GM23338 (cell line): ENCODE results near the gene PXDN. TPM values are rescaled to one million over a fixed set of nuclear protein-coding genes. Genes with fewer than 3 reads are reported as not detected.

Experiments used
- ATAC-seq: fragments of 200-7000 bp; cut with Tn5 transposase; 3 replicates; pipeline ENCODE4 v1.9.1; 2020
- DNase-seq: peaks from one replicate; pipeline ENCODE4 v3.0.0-alpha.2; 2015; ENCODE audit warnings: low spot score
- H2AFZ ChIP-seq: fragments of 200-600 bp; sonication (generic); 2 replicates; pipeline ENCODE4 v1.8.0; 2016; ENCODE audit warnings: antibody characterized with exemption, mild to moderate bottlenecking, moderate library complexity
- H3F3A ChIP-seq: fragments of 200-600 bp; sonication (generic); replicated peaks from 2 replicates; pipeline ENCODE4 v1.8.0; 2017; ENCODE audit warnings: antibody characterized with exemption, mixed run types, low read depth
- H3K27ac ChIP-seq: fragments of 200-600 bp; sonication (generic); 2 replicates; pipeline ENCODE4 v1.6.1; 2016; ENCODE audit warnings: low read depth
- H3K27me3 ChIP-seq: fragments of 200-600 bp; sonication (generic); 2 replicates; pipeline ENCODE4 v1.8.0; 2016; ENCODE audit warnings: mild to moderate bottlenecking, mixed run types, moderate library complexity; ENCODE audit not compliant: insufficient read depth
- H3K36me3 ChIP-seq: fragments of 200-600 bp; sonication (generic); 2 replicates; pipeline ENCODE4 v1.8.0; 2016; ENCODE audit warnings: mild to moderate bottlenecking; ENCODE audit not compliant: insufficient read depth
- H3K4me1 ChIP-seq: fragments of 200-600 bp; sonication (generic); 2 replicates; pipeline ENCODE4 v1.8.0; 2016; ENCODE audit warnings: mild to moderate bottlenecking, moderate library complexity; ENCODE audit not compliant: insufficient read depth
- H3K4me2 ChIP-seq: fragments of 200-600 bp; sonication (generic); 2 replicates; pipeline ENCODE4 v1.7.1; 2017; ENCODE audit warnings: mixed run types
- H3K4me3 ChIP-seq: fragments of 200-600 bp; sonication (generic); 2 replicates; pipeline ENCODE4 v1.6.1; 2016; ENCODE audit warnings: mixed run types
- H3K79me2 ChIP-seq: fragments of 200-600 bp; sonication (generic); replicated peaks from 2 replicates; pipeline ENCODE4 v1.8.0; 2017; ENCODE audit warnings: mild to moderate bottlenecking; ENCODE audit not compliant: insufficient read depth
- H3K9me2 ChIP-seq: fragments of 200-600 bp; sonication (generic); 2 replicates; pipeline ENCODE4 v1.8.0; 2017; ENCODE audit not compliant: insufficient read depth
- H4K20me1 ChIP-seq: fragments of 200-600 bp; sonication (generic); replicated peaks from 2 replicates; pipeline ENCODE4 v1.8.0; 2017; ENCODE audit warnings: mild to moderate bottlenecking; ENCODE audit not compliant: insufficient read depth
- H3K27ac Mint-ChIP-seq: 2 replicates; pipeline ENCODE4 v1.8.0; 2020; ENCODE audit warnings: inconsistent platforms, mild to moderate bottlenecking, moderate library complexity, mixed read lengths
- H3K27me3 Mint-ChIP-seq: 3 replicates; pipeline ENCODE4 v1.8.0; 2022; ENCODE audit warnings: low read depth, mild to moderate bottlenecking, moderate library complexity, mixed read lengths, inconsistent platforms; ENCODE audit not compliant: insufficient read depth, poor library complexity
- H3K36me3 Mint-ChIP-seq: 3 replicates; pipeline ENCODE4 v1.8.0; 2021; ENCODE audit warnings: low read depth, mild to moderate bottlenecking, inconsistent platforms, moderate library complexity, mixed read lengths
- H3K4me1 Mint-ChIP-seq: 3 replicates; pipeline ENCODE4 v1.8.0; 2020; ENCODE audit warnings: mild to moderate bottlenecking, inconsistent platforms, mixed read lengths
- H3K4me3 Mint-ChIP-seq: 3 replicates; pipeline ENCODE4 v1.8.0; 2021; ENCODE audit warnings: moderate library complexity, mild to moderate bottlenecking, inconsistent platforms, mixed read lengths
- H3K9me3 Mint-ChIP-seq: 3 replicates; pipeline ENCODE4 v1.8.0; 2020; ENCODE audit warnings: moderate library complexity, mild to moderate bottlenecking, inconsistent platforms, mixed read lengths
- CREB1 ChIP-seq: fragments of 250-450 bp; sonication (Bioruptor Pico); IDR thresholded peaks from 2 replicates; pipeline ENCODE4 v1.5.0; 2020; ENCODE audit warnings: low read depth, mild to moderate bottlenecking, moderate library complexity
- CTCF ChIP-seq, 2 experiments: fragments of 200-600 bp in 1 of 2; sonication (generic) in 1 of 2; conservative IDR thresholded peaks; 2 replicates each; pipeline versions ENCODE4 v1.5.1 to v1.6.1; 2016 to 2017; ENCODE audit warnings: antibody characterized with exemption in 2 of 2, low read depth in 2 of 2, mild to moderate bottlenecking in 2 of 2, moderate library complexity in 1 of 2
- NANOG ChIP-seq: IDR thresholded peaks from 2 replicates; pipeline ENCODE4 v1.6.1; 2016; ENCODE audit warnings: antibody characterized with exemption, borderline replicate concordance
- POLR2AphosphoS5 ChIP-seq: IDR thresholded peaks from 2 replicates; pipeline ENCODE4 v1.6.1; 2016; ENCODE audit warnings: antibody characterized with exemption, low read depth
- ZNF462 ChIP-seq: fragments of 250-450 bp; sonication (Bioruptor Pico); IDR thresholded peaks from 2 replicates; pipeline ENCODE4 v1.5.0; 2020; ENCODE audit warnings: mild to moderate bottlenecking, moderate library complexity
- polyA plus RNA-seq: library from polyadenylated mRNA; unstranded; fragments of >200 nt; fragmentation: Nextera tagmentation; extraction: Ambion mirVana; gene quantifications from 2 replicates; pipeline ENCODE4 v1.2.1, GENCODE V29; 2016
- total RNA-seq: library from RNA; depleted of rRNA; stranded (reverse); fragments of >200 nt; shearing (Covaris generic); gene quantifications from 2 replicates; pipeline ENCODE4 v1.2.3, GENCODE V29; 2014

PXDN gene
- total and polyA plus RNA-seq, 2 experiments from 2014 or later, result 42.2 to 225 TPM

GRCh38 chr2:1713142-1713838, 31.0 kb downstream of the PXDN start (continued):
- TF ChIP-seq ZNF462 (CRISPR knock-in tag) (no peak), NANOG (no peak)

- H3K27me3 ChIP-seq, result no peaks in the 10 kb centered on the region
- H3K27me3 Mint-ChIP-seq, result peaks cover 5% of the 10 kb centered on the region
- no peak overlapping the region for H3K4me3 ChIP-seq
- no peak overlapping the region for H2AFZ ChIP-seq
- H3K4me3 Mint-ChIP-seq, result no peak overlapping the region
- peaks cover 57% of the 10 kb centered on the region for H3K79me2 ChIP-seq
- H3K4me1 ChIP-seq, result peaks cover 21% of the 10 kb centered on the region
- no peaks in the 10 kb centered on the region for H3K9me2 ChIP-seq
- ATAC-seq (no peak), DNase-seq (no peak)
- TF ChIP-seq CTCF (conservative IDR thresholded peaks at IDR 0.05; ENCODE audit: low read depth in 2 of 2) (no peak), POLR2AphosphoS5 (no peak), NANOG (no peak), CREB1 (CRISPR knock-in tag) (no peak)
- no peak overlapping the region for H3K27ac Mint-ChIP-seq
- H3K36me3 Mint-ChIP-seq, result peaks cover 4% of the 10 kb centered on the region; the same call in 1 of the 3 replicates
- no peak overlapping the region for H3K27ac ChIP-seq
- peaks cover 43% of the 10 kb centered on the region for H3K4me1 Mint-ChIP-seq
- peaks cover 4% of the 10 kb centered on the region for H3F3A ChIP-seq
- no peaks in the 10 kb centered on the region for H3K9me3 Mint-ChIP-seq
- H3K4me2 ChIP-seq, result no peak overlapping the region
- no peaks in the 10 kb centered on the region for H3K36me3 ChIP-seq
- H4K20me1 ChIP-seq, result peaks cover 4% of the 10 kb centered on the region; the same call in 1 of the 2 replicates
Measured at GRCh38 chr2:1709946-1710560, 34.3 kb downstream of the PXDN start.
